GM19351 (cell line): Measurements from ENCODE around the gene LCP2.

Experiments used
- ATAC-seq: cut with Tn5 transposase; IDR thresholded peaks from one replicate; pipeline ENCODE4 v1.9.1; 2021; ENCODE audit warnings: mild to moderate bottlenecking, moderate library complexity; ENCODE audit not compliant: unreplicated experiment

LCP2 gene

DNA sequence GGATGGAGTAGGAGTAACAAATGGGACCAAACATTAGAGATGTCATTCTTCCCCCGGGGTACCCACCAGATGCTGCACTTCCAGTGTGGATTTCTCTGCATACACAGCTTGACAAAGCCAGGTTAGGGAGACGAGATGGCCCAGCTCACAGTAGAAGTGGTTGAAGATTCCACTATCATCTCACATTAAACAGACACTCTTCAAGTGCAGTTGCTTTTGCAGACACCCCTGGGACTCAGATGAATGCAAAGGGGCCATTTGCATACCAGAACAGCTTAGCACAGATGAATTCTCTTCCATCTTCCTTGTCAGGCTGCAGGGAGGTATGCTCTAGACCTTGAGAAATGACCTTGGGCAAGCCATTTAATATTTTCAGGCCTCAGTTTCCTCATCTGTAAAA lies 77.4 kb downstream of the LCP2 start:
- no peak for ATAC-seq

DNA sequence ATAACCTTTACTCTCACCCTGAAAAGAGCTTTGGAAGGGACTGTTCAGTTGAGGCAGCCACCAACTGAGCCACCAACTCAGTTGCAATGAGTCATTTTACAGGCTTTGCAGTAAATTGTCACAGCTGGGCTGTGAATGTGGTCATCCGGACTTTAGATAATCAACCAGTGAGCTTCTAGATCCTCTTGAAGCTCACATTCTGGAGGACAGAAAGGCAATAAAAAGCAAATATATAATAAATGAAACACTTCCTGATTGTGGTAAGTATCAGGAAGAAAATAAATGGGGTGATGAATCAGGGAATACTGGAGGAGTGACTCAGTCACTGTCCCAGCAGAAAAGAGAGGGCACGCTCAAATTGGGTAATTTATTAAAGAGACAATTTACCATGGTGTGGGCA lies 78.0 kb downstream of the LCP2 start:
- ATAC-seq, result no peak

DNA sequence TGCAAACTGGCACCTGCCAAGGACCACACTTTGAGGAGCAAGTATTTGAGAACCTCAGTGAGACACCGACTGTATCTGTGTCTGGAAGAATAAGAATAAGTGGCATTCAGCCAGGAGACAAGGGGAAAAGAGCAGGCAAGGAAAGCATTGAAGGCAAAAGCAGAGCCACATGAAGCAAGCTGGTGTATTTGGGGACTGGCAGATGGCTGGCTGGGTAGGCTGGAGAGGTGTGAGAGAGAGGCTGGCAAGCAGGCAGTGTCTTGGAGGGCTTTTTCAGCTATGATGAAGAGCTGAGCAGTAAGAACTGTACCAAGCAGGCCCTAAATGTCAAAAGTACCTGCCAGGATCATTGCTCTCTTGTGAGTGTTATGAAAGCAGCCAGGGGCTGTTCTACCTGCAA lies 78.9 kb downstream of the LCP2 start:
- ATAC-seq, result no peak

- no peak for ATAC-seq
Observed at GRCh38 chr5:170217831-170218230, 79.7 kb downstream of the LCP2 start.

- ATAC-seq, result no peak
Observed at GRCh38 chr5:170216257-170216864, 81.2 kb downstream of the LCP2 start.

- ATAC-seq, result no peak
Observed at GRCh38 chr5:170211575-170212334, 85.8 kb downstream of the LCP2 start.

DNA sequence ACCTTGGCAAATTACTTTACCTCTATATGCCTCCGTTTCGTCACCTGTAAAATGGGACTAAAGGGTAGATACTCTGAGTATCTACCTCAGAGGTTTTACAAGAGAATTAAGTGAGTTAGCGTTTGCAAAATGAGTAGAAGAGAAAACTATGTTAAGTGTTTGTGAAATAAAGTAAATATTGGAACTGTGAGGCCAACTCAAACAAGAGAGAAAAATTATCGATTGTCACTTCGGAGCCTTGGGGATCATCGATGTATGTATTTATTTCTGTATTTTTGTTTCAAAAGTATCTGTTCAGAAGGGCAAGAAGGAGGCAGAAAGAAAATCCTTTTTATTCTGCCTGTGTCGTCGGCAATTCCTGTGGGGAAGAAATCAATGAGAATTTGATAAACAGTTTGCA lies 90.6 kb downstream of the LCP2 start:
- ATAC-seq, result no peak

DNA sequence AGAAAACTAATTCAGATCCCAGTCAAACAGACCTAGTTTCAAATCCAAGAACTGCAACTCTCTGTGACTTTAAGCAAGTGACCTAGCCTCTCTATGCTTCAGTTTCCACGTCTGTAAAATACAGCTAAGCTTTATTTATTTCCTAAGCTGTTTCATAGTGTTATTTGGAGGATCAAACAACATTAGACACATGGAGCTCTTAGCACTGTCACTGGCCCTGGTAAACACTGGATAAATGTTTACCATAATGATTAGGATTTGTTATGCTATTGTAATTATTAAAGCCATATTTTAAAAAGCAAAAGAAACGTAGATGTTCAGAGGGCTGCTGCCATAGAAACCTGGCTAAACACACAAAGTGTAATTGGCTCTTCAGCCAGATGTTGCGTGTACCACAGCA lies 91.4 kb downstream of the LCP2 start:
- ATAC-seq, result no peak

DNA sequence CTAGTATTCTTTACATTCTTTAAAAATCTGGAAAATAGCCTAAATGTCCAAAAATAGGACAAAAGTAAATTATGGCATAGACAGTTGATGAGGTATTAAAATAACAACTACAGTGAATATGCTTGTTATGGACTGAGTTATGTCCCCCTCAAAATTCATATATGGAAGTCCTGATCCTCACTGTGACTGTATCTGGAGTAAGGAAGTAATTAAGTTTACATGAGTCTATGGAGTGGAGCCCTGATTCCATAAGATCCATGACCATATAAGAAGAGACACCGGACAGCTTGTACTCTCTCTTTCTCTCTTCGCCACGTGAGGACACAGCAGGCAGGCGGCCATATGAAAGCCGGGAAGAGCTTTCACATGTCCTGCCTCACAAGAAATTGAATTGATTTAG lies 93.4 kb downstream of the LCP2 start:
- no peak for ATAC-seq

DNA sequence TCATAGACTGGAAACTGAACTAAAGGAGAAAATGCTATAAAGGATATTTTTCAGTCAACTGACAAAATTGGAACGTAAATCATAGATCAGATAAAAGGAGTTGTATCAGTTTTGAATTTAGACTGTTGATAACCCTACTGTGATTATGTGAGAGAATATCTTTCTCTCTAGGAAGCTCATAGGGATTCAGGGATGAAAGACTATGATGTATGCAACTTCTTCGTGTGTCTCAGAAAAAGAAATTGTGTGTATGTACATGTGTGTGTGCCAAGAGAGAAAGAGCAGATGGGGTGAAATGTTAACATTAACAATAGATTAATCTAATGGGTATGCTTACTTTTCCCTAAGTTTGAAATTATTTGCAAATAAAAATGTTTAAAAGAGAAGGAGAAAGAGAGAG lies 95.5 kb downstream of the LCP2 start:
- ATAC-seq, result no peak

DNA sequence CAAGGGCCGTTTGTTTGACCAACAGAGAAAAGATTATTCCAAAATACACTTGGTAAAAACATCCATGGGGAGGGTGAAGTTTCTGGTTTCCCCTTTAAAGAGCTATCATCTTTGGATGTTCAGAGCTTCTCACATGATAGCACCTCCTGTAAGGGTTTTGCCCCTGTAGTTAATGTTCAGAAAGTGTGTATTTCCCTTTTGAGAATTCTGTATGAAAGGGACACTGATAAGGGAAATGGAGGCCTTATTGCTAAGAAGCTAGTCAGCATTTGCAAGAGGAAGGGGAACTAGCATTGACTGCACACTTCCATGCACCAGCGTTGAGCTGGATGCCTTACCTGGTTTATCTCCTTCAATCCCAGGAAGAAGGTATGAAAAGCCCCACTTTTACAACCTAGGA lies 96.3 kb downstream of the LCP2 start:
- ATAC-seq, result no peak

DNA sequence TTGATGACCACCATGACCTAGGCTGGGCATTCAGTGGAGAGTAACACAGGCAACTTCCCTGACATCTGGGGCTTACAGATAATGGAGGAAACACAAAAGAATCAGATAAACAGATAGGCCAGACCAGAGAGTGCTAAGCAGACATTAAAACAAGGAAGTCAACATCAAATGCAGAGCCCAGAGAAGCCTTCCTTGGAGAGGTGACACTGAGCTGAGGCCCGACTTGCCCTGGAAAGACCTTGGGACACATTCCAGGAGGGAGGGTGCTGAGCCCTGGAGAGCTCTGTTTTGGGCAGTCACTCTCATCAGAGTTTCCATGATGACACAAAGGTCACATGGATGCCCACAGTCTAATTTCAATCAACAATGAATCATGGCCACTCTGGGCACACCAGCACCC lies 96.7 kb downstream of the LCP2 start:
- no peak for ATAC-seq
